Type B pancreatic cell (in vitro differentiated cells): ENCODE results near the gene ANO9. TPM values are rescaled to one million over a fixed set of nuclear protein-coding genes. Genes with fewer than 3 reads are reported as not detected.
A peak's percentile ranks its signal among the peaks of the same experiment; 100 is the strongest.

Experiments
- DNase-seq: peaks from one replicate; pipeline ENCODE4 v3.0.0; 2021; ENCODE audit warnings: mixed read lengths; ENCODE audit not compliant: unreplicated experiment; ENCODE audit errors: extremely low spot score
- H3K27ac Mint-ChIP-seq: 2 replicates; pipeline ENCODE4 v1.8.0; 2021; ENCODE audit warnings: mild to moderate bottlenecking, mixed read lengths
- H3K27me3 Mint-ChIP-seq: 2 replicates; pipeline ENCODE4 v1.8.0; 2021; ENCODE audit warnings: mixed read lengths
- H3K36me3 Mint-ChIP-seq: 2 replicates; pipeline ENCODE4 v1.8.0; 2021; ENCODE audit warnings: mixed read lengths
- H3K4me1 Mint-ChIP-seq: one replicate; pipeline ENCODE4 v1.8.0; 2021; ENCODE audit warnings: mixed read lengths; ENCODE audit not compliant: unreplicated experiment
- H3K4me3 Mint-ChIP-seq: 2 replicates; pipeline ENCODE4 v1.8.0; 2021; ENCODE audit warnings: mild to moderate bottlenecking, mixed read lengths
- H3K9me3 Mint-ChIP-seq: 2 replicates; pipeline ENCODE4 v1.8.0; 2021; ENCODE audit warnings: mixed read lengths
- total RNA-seq: library from RNA; stranded (reverse); gene quantifications from 2 replicates; pipeline ENCODE4 v1.2.1, GENCODE V29; 2021; ENCODE audit warnings: low replicate concordance
- TF ChIP-seq, protein P1 (sequence below): fragments of 200-600 bp; sonication (generic); conservative IDR thresholded peaks from 2 replicates; pipeline ENCODE4 v1.5.0; 2021; ENCODE audit warnings: antibody characterized with exemption, mild to moderate bottlenecking

The ANO9 gene
- total RNA-seq, 1 donor from 2014 or later: 25.3 TPM

DNA sequence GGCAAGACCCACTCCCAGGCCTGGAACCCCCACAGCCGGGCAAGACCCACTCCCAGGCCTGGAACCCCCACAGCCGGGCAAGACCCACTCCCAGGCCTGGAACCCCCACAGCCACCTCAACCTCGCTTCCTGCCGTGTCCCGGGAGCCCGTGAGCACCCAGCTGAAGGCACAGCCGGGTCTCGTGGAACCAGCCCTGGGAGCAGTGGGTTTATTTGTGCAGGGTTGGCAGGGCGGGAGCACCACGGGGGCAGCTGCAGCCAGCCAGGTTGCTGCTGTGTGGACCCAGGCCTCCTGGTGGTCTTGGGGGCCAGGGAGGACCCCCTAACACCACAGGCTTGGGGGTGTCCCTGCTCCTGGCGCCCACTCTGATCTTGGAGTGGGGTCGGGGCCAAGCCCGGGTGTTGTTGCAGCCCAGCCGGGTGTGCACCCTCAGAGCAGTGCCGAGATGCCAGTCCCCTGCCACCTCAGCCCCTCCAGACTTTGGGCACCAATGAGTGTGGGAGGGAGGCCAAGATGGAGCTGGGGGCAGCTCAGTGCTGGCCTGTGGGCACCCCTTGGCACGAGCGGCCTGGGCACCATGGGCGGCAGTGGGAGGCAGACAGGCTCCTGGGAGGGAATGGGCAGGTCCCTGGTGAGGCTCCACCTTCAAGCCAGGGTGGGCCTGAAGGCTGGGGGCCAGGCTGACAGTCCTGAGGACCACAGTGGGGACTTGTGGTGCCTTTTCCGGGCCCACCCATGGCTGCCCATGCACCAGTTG, 56.0 kb downstream of the ANO9 start:
- H3K36me3 Mint-ChIP-seq: peaks cover 8% of the 10 kb centered on the region
- peaks cover 9% of the 10 kb centered on the region for H3K27me3 Mint-ChIP-seq
- H3K27ac Mint-ChIP-seq: no peak overlapping the region
- no peak for DNase-seq
- peaks cover 9% of the 10 kb centered on the region for H3K9me3 Mint-ChIP-seq
- no peak overlapping the region for H3K4me3 Mint-ChIP-seq
- TF ChIP-seq, protein P1, sequence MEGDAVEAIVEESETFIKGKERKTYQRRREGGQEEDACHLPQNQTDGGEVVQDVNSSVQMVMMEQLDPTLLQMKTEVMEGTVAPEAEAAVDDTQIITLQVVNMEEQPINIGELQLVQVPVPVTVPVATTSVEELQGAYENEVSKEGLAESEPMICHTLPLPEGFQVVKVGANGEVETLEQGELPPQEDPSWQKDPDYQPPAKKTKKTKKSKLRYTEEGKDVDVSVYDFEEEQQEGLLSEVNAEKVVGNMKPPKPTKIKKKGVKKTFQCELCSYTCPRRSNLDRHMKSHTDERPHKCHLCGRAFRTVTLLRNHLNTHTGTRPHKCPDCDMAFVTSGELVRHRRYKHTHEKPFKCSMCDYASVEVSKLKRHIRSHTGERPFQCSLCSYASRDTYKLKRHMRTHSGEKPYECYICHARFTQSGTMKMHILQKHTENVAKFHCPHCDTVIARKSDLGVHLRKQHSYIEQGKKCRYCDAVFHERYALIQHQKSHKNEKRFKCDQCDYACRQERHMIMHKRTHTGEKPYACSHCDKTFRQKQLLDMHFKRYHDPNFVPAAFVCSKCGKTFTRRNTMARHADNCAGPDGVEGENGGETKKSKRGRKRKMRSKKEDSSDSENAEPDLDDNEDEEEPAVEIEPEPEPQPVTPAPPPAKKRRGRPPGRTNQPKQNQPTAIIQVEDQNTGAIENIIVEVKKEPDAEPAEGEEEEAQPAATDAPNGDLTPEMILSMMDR: no peak
- peaks cover 3% of the 10 kb centered on the region for H3K4me1 Mint-ChIP-seq

GRCh38 chr11:384511-384910, 57.3 kb downstream of the ANO9 start:
- Mint-ChIP-seq H3K9me3 (peaks cover 9% of the 10 kb centered on the region), H3K4me3 (no peak overlapping the region), H3K27ac (no peak overlapping the region), H3K36me3 (peaks cover 8% of the 10 kb centered on the region), H3K4me1 (peaks cover 3% of the 10 kb centered on the region), H3K27me3 (peaks cover 9% of the 10 kb centered on the region)
- TF ChIP-seq, protein P1: no peak
- DNase-seq: no peak

DNA sequence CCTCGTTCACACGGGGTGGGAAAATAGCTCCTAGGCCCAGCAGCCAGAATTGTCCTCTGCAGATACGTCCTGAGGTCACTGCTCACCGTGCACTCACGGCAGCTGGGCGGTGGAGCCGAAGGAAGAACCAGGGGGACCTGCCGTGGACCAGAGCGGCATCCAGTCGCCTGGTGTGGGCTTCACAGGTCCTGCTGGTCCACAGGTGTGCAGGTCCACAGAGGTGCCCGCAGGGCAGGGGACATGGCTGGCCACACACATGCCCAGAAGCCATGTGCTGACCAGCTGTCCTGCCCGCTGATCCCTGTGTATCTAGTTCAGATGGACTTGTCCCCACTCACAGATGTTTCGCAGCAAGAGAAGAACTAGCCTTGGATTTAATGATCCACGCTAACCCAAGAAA, 58.4 kb downstream of the ANO9 start:
- peak overlapping the region; percentile 73 for H3K27ac Mint-ChIP-seq
- peaks cover 3% of the 10 kb centered on the region for H3K4me1 Mint-ChIP-seq
- peaks cover 12% of the 10 kb centered on the region for H3K36me3 Mint-ChIP-seq
- peaks cover 9% of the 10 kb centered on the region for H3K9me3 Mint-ChIP-seq
- no peak overlapping the region for H3K4me3 Mint-ChIP-seq
- peaks cover 9% of the 10 kb centered on the region for H3K27me3 Mint-ChIP-seq
- no peak for DNase-seq
- TF ChIP-seq, protein P1: no peak

DNA sequence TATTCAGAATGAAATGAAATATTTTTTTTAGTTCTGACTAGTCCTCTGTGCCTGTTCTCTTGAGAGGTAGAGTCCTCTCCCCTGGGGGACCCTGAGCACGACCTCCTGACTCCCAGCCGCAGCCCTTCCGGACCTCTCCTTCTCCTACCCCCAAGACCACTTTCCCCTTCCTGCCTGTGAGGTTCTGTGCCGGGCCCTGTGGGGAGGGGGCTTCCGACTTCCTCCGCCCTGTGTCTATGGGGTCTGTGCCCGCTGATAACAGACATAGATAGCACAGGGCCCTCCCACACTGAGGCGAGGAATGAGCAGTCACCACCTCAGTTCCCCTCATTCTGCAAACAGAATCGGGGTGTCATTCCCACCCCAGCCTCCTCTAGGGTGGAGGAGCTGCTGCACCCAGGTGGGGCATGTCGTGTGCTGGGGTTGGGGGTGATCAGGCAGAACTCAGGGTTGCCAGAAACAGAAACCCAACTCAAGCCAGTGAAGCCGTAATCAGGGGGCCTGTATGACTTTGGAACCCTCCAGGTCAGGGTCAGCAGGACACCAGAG, 59.7 kb downstream of the ANO9 start:
- Mint-ChIP-seq H3K4me3 (no peak overlapping the region), H3K27me3 (peaks cover under 1% of the 10 kb centered on the region), H3K9me3 (peaks cover 7% of the 10 kb centered on the region), H3K27ac (no peak overlapping the region), H3K4me1 (peaks cover 3% of the 10 kb centered on the region), H3K36me3 (peaks cover 19% of the 10 kb centered on the region)
- no peak for DNase-seq
- TF ChIP-seq, protein P1: no peak

DNA sequence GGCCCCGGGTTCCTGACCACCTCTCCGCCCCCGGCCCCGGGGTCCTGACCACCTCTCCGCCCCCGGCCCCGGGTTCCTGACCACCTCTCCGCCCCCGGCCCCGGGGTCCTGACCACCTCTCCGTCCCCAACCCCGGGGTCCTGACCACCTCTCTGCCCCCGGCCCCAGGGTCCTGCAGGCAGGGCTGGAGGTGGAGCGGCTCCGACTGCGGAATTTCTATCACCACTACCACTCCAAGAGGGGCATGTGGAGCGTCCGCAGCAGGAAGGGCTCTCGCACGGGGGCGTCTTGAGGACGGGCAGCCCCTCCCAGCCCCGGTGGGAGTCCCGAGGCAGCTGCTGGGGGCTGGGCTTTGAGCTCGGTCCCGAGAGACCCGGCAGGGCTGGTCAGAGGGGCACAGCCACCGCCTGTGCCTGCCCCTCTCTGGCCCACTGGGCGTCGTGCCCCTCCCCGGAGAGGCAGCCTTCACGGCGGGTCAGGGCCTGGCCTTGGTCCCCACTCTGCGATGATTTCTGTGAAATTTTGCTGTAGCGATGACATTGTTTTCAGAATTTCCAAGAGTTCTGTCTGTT, 60.2 kb downstream of the ANO9 start:
- no peak overlapping the region for H3K27ac Mint-ChIP-seq
- H3K4me1 Mint-ChIP-seq: peaks cover 3% of the 10 kb centered on the region
- TF ChIP-seq, protein P1: no peak
- H3K4me3 Mint-ChIP-seq: no peak overlapping the region
- H3K9me3 Mint-ChIP-seq: peaks cover under 1% of the 10 kb centered on the region
- DNase-seq: no peak
- peaks cover 19% of the 10 kb centered on the region for H3K36me3 Mint-ChIP-seq
- H3K27me3 Mint-ChIP-seq: no peaks in the 10 kb centered on the region
